Measurements from ENCODE around the gene STRIP2.
"Not testable (repeated sequence)": the region's sequence is repeated elsewhere in the genome, so short reads cannot be mapped to it uniquely, and the experiment has no call there.

Gene STRIP2

GRCh38 chr7:129401228-129401966, 32.8 kb upstream of the STRIP2 start:
- no peak overlapping the region for H3K4me3 ChIP-seq (replicated peaks in 1 of 2; ENCODE audit: low read depth in 2 of 2, low read length in 2 of 2)
- DNase-seq (ENCODE audit: low read depth in 2 of 2), result no peak
- TF ChIP-seq CTCF (IDR thresholded peaks at IDR 0.05; ENCODE audit: low read depth, low read length), result no peak

- H3K4me3 ChIP-seq (replicated peaks in 1 of 2; ENCODE audit: low read depth in 2 of 2, low read length in 2 of 2), result no peak overlapping the region
- peak; percentile 4 for TF ChIP-seq CTCF (IDR thresholded peaks at IDR 0.05; ENCODE audit: low read depth, low read length)
- DNase-seq (ENCODE audit: low read depth in 2 of 2), result peak in 1 of 2 donors; percentile 5
These were observed 32.0 kb upstream of the STRIP2 start for GRCh38 chr7:129401967-129402860.

- no peak for TF ChIP-seq CTCF (IDR thresholded peaks at IDR 0.05; ENCODE audit: low read depth, low read length)
- no peak for DNase-seq (ENCODE audit: low read depth in 2 of 2)
- no peak overlapping the region for H3K4me3 ChIP-seq (replicated peaks in 1 of 2; ENCODE audit: low read depth in 2 of 2, low read length in 2 of 2)
These were observed 28.7 kb upstream of the STRIP2 start for GRCh38 chr7:129405527-129405926.

- not testable (repeated sequence) for H3K4me3 ChIP-seq (replicated peaks in 1 of 2; ENCODE audit: low read depth in 2 of 2, low read length in 2 of 2); DNase-seq (ENCODE audit: low read depth in 2 of 2)
These were observed 24.0 kb upstream of the STRIP2 start for GRCh38 chr7:129410238-129410637.

- TF ChIP-seq CTCF (IDR thresholded peaks at IDR 0.05; ENCODE audit: low read depth, low read length), result no peak
- no peak overlapping the region for H3K4me3 ChIP-seq (replicated peaks in 1 of 2; ENCODE audit: low read depth in 2 of 2, low read length in 2 of 2)
- no peak for DNase-seq (ENCODE audit: low read depth in 2 of 2)
These were observed 21.7 kb upstream of the STRIP2 start for GRCh38 chr7:129412501-129412900.

- no peak overlapping the region for H3K4me3 ChIP-seq (replicated peaks in 1 of 2; ENCODE audit: low read depth in 2 of 2, low read length in 2 of 2)
- DNase-seq (ENCODE audit: low read depth in 2 of 2), result no peak
- no peak for TF ChIP-seq CTCF (IDR thresholded peaks at IDR 0.05; ENCODE audit: low read depth, low read length)
These were observed 17.2 kb upstream of the STRIP2 start for GRCh38 chr7:129417073-129417472.

DNA sequence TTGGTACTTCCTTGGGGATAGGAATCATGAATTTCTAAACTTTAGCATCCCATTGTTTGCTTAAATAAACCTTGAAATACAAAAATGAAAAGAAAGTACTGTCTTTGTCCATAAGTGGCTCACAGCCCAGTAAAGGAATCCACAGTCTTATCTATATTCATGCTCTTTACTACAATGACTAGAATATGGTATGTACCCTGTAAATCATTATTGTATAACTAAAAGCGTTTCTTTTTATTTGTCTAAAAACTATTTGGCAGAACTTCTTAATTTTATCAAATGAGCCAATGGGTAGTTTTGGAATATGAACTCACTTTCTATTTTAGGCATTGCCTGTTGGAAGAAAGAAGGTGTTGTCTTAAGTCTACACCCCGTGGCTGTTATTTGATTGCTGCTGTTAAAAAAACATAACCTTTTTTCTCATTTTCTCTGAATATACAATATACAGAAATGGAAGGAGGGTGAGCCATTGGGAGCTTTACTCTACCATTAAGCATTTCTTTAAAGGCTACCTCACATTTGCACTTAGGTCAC, 12.4 kb upstream of the STRIP2 start:
- no peak overlapping the region for H3K4me3 ChIP-seq (replicated peaks in 1 of 2; ENCODE audit: low read depth in 2 of 2, low read length in 2 of 2)
- peak in 1 of 2 donors; percentile 16 for DNase-seq (ENCODE audit: low read depth in 2 of 2)
- no peak for TF ChIP-seq CTCF (IDR thresholded peaks at IDR 0.05; ENCODE audit: low read depth, low read length)

All from cardiac fibroblast (primary cell).